ENCODE data around the gene CELF6. TPM values are rescaled to one million over a fixed set of nuclear protein-coding genes. Genes with fewer than 3 reads are reported as not detected.

Gene CELF6
- total RNA-seq, 6 donors from 2014 or later, result 0.61 to 29.3 (median 3.4) TPM

DNA sequence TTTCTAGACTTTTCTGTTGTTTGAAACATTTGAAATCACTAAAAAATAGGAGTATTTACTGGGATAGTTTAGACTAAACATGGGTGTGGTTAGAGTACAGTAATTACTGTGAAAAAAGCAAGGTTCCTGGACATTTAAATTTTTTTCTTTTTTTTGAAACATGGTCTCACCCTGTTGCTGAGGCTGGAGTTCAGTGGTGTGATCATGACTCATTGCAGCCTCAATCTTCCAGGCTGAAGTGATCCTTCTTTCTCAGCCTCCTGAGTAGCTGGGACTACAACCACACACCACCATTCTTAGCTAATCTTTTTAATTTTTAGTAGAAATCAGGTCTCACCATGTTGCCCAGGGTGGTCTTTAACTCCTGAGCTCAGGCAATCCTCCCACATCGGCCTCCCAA is 20.4 kb upstream of the CELF6 start:
- ATAC-seq (ENCODE audit: low FRiP score in 2 of 2) (no peak), DNase-seq (no peak)
- H3K4me3 ChIP-seq, result no peak overlapping the region
- no peaks in the 10 kb centered on the region for H3K27me3 ChIP-seq
- WGBS, 2 donors, result 93 to 95% methylated on average over 1 of the region's 1 CpG
- H3K4me1 ChIP-seq, result peaks cover 0 to 6% (median 4%) of the 10 kb centered on the region in 4 donors
- H3K36me3 ChIP-seq, result peaks cover 8 to 51% (median 22%) of the 10 kb centered on the region in 4 donors
- H3K9me3 ChIP-seq, result no peaks in the 10 kb centered on the region
- peak overlapping the region in 1 of 4 donors; percentile 35 for H3K27ac ChIP-seq
- TF ChIP-seq POLR2A (IDR thresholded peaks at IDR 0.05) (no peak), EP300 (IDR thresholded peaks at IDR 0.05) (no peak), POLR2AphosphoS5 (IDR thresholded peaks at IDR 0.05) (no peak)

DNA sequence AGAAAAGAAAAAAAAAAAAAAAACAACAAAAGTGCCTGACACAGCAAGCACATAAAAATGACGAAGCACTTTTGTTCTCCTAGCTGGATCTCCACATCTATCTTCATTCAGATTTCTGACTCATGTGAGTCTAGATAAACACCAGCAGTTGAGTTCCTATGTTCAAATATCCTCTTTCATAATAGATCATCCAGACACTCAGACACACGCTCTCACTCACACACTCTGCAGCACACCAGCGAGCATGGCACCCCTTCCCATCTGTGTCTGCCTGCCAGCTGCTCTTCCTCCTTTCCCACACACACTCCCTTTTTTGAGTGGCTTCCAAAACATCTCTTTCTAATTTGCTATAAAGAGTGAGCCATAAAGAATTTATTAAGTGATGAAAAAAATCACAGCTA is 19.8 kb upstream of the CELF6 start:
- Histone ChIP-seq H3K4me3 (no peak overlapping the region), H3K27ac (peak overlapping the region in 1 of 4 donors; percentile 58), H3K36me3 (peaks cover 4 to 45% (median 18%) of the 10 kb centered on the region in 4 donors), H3K4me1 (peaks cover 0 to 6% (median 4%) of the 10 kb centered on the region in 4 donors), H3K27me3 (no peaks in the 10 kb centered on the region), H3K9me3 (no peaks in the 10 kb centered on the region)
- peak in 1 of 2 donors; percentile 30 for DNase-seq
- WGBS, 2 donors, result 45 to 53% methylated on average over 3 of the region's 3 CpGs
- peak; percentile 24 to 52 for TF ChIP-seq POLR2AphosphoS5 (IDR thresholded peaks at IDR 0.05)
- no peak for TF ChIP-seq EP300 (IDR thresholded peaks at IDR 0.05)
- peak in 1 of 4 donors; percentile 26 for TF ChIP-seq POLR2A (IDR thresholded peaks at IDR 0.05)
- ATAC-seq (ENCODE audit: low FRiP score in 2 of 2), result peak; percentile 52 to 70

DNA sequence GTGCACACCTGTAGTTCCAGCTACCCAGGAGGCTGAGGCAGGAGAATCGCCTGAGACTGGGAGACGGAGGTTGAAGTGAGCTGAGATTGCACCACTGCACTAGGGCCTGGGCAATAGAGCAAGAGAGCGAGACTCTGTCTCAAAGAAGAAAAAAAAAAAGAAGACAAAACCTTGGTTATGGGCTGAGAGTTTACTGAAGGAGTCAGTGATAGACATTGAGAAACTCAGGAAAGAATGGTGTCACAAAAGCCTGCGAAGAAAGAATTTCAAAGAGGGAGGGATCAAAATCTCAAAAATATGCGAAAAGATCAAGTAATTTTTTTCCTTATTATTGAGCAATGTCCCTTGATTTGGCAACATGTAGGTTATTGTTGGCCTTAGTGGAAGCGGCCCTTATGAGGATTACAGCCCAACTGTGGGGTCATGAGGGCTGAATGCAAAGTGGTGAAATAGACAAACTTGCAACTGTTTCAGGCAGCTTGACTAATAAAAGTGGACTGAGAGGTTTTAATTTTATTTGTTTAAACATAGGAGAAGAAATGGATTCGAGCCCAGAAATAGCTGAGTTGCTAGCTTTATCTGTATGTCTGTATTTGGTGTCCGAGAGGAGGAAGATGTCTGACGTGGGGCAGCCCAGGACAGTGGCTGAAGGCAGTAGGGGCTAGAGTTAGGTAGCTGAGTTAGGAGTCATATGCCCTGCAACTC is 18.8 kb upstream of the CELF6 start:
- ATAC-seq (ENCODE audit: low FRiP score in 2 of 2) (peak; percentile 60 to 71), DNase-seq (no peak)
- no peaks in the 10 kb centered on the region for H3K27me3 ChIP-seq
- no peaks in the 10 kb centered on the region for H3K9me3 ChIP-seq
- peaks cover 0 to 6% (median 4%) of the 10 kb centered on the region in 4 donors for H3K4me1 ChIP-seq
- peaks cover 0 to 35% (median 8%) of the 10 kb centered on the region in 4 donors for H3K36me3 ChIP-seq
- TF ChIP-seq, protein P1, sequence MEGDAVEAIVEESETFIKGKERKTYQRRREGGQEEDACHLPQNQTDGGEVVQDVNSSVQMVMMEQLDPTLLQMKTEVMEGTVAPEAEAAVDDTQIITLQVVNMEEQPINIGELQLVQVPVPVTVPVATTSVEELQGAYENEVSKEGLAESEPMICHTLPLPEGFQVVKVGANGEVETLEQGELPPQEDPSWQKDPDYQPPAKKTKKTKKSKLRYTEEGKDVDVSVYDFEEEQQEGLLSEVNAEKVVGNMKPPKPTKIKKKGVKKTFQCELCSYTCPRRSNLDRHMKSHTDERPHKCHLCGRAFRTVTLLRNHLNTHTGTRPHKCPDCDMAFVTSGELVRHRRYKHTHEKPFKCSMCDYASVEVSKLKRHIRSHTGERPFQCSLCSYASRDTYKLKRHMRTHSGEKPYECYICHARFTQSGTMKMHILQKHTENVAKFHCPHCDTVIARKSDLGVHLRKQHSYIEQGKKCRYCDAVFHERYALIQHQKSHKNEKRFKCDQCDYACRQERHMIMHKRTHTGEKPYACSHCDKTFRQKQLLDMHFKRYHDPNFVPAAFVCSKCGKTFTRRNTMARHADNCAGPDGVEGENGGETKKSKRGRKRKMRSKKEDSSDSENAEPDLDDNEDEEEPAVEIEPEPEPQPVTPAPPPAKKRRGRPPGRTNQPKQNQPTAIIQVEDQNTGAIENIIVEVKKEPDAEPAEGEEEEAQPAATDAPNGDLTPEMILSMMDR (IDR thresholded peaks at IDR 0.05), result no peak
- peak in 1 of 2 donors; percentile 59 for TF ChIP-seq POLR2AphosphoS5 (IDR thresholded peaks at IDR 0.05)
- H3K4me3 ChIP-seq, result no peak overlapping the region
- WGBS, 2 donors, result 62 to 65% methylated on average over 9 of the region's 9 CpGs
- H3K27ac ChIP-seq, result peak overlapping the region in 3 of 4 donors; percentile 33 to 61 (median 58)

GRCh38 chr15:72338148-72338547 is 18.2 kb upstream of the CELF6 start:
- ATAC-seq (ENCODE audit: low FRiP score in 2 of 2), result no peak
- TF ChIP-seq POLR2A (IDR thresholded peaks at IDR 0.05), result no peak
- no peak for TF ChIP-seq POLR2AphosphoS5 (IDR thresholded peaks at IDR 0.05)
- TF ChIP-seq, protein P1 (IDR thresholded peaks at IDR 0.05), result no peak
- TF ChIP-seq EP300 (IDR thresholded peaks at IDR 0.05), result no peak
- no peak overlapping the region for H3K4me3 ChIP-seq
- WGBS, 2 donors, result 96% methylated on average over 2 of the region's 2 CpGs
- H3K9me3 ChIP-seq, result no peaks in the 10 kb centered on the region
- no peak for DNase-seq
- no peaks in the 10 kb centered on the region for H3K27me3 ChIP-seq
- H3K4me1 ChIP-seq, result peaks cover 0 to 6% (median 4%) of the 10 kb centered on the region in 4 donors
- H3K27ac ChIP-seq, result peak overlapping the region in 1 of 4 donors; percentile 40
- peaks cover 0 to 35% (median 4%) of the 10 kb centered on the region in 4 donors for H3K36me3 ChIP-seq

DNA sequence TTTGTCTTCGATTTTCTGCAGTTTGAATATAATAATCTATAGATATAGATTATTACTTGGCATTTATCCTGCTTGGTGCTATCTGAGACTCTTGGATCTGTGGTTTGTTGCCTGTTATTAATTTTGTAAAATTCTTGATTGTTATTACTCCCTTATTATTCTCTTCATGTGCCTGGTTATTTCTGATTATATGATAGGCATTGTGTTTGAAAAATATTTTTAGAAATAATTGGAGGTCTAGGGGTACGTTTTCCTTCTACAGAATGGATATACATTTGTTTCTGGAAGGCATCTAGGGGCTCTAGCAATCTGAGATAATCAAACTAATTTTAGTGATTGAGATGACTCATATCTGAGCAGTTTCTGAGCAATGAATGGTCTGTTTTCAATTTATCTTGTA is 14.9 kb upstream of the CELF6 start:
- H3K27me3 ChIP-seq, result no peaks in the 10 kb centered on the region
- no peak overlapping the region for H3K4me3 ChIP-seq
- no peaks in the 10 kb centered on the region for H3K9me3 ChIP-seq
- H3K4me1 ChIP-seq, result peaks cover 0 to 6% (median 3%) of the 10 kb centered on the region in 4 donors
- TF ChIP-seq POLR2AphosphoS5 (IDR thresholded peaks at IDR 0.05), result no peak
- TF ChIP-seq POLR2A (IDR thresholded peaks at IDR 0.05), result no peak
- TF ChIP-seq EP300 (IDR thresholded peaks at IDR 0.05), result no peak
- TF ChIP-seq, protein P1 (IDR thresholded peaks at IDR 0.05), result no peak
- DNase-seq (no peak), ATAC-seq (ENCODE audit: low FRiP score in 2 of 2) (no peak)
- WGBS, 2 donors, result 93 to 97% methylated on average over 2 of the region's 2 CpGs
- H3K27ac ChIP-seq, result no peak overlapping the region
- H3K36me3 ChIP-seq, result peaks cover 0 to 24% (median 0%) of the 10 kb centered on the region in 4 donors
